HT1080 (cell line): ENCODE measurements around the gene BMP8A. TPM values are rescaled to one million over a fixed set of nuclear protein-coding genes. Genes with fewer than 3 reads are reported as not detected.
"Not testable (repeated sequence)": the region's sequence is repeated elsewhere in the genome, so short reads cannot be mapped to it uniquely, and the experiment has no call there.

Source experiments
- DNase-seq: peaks from one replicate; pipeline ENCODE4 v3.0.0-alpha.2; 2015; ENCODE audit warnings: low read depth
- total RNA-seq: library from RNA; depleted of rRNA; stranded (reverse); fragments of >200 nt; shearing (Covaris generic); gene quantifications from 2 replicates; pipeline ENCODE4 v1.2.3, GENCODE V29; 2014

Gene BMP8A
- total RNA-seq, 1 experiment from 2014 or later, result not detected

- DNase-seq, result no peak
These were observed 10.1 kb upstream of the BMP8A start for GRCh38 chr1:39481289-39481688.

- DNase-seq, result no peak
These were observed 8.2 kb upstream of the BMP8A start for GRCh38 chr1:39483276-39483675.

- DNase-seq, result no peak
These were observed 6.9 kb upstream of the BMP8A start for GRCh38 chr1:39484564-39484963.

GRCh38 chr1:39485046-39485803 is 6.2 kb upstream of the BMP8A start:
- DNase-seq, result no peak

- no peak for DNase-seq
These were observed 3.4 kb upstream of the BMP8A start for GRCh38 chr1:39488012-39488545.

GRCh38 chr1:39488793-39489566 is 2.5 kb upstream of the BMP8A start:
- no peak for DNase-seq

- DNase-seq, result no peak
These were observed 1.7 kb upstream of the BMP8A start for GRCh38 chr1:39489567-39490239.

GRCh38 chr1:39490596-39491145 is 765 bp upstream of the BMP8A start:
- no peak for DNase-seq

- DNase-seq, result not testable (repeated sequence)
These were observed 944 bp downstream of the BMP8A start for GRCh38 chr1:39492118-39493042.

- DNase-seq, result not testable (repeated sequence)
These were observed 1.8 kb downstream of the BMP8A start for GRCh38 chr1:39493043-39493810.

- DNase-seq, result no peak
These were observed 3.4 kb downstream of the BMP8A start for GRCh38 chr1:39494671-39495410.

- not testable (repeated sequence) for DNase-seq
These were observed 5.1 kb downstream of the BMP8A start for GRCh38 chr1:39496520-39496919.

- DNase-seq, result no peak
These were observed 6.1 kb downstream of the BMP8A start for GRCh38 chr1:39497585-39497984.

GRCh38 chr1:39498096-39498710 is 6.8 kb downstream of the BMP8A start:
- not testable (repeated sequence) for DNase-seq

GRCh38 chr1:39498821-39499220 is 7.4 kb downstream of the BMP8A start:
- DNase-seq, result not testable (repeated sequence)

GRCh38 chr1:39499668-39500067 is 8.2 kb downstream of the BMP8A start:
- no peak for DNase-seq

- DNase-seq, result no peak
These were observed 9.5 kb downstream of the BMP8A start for GRCh38 chr1:39500862-39501389.

GRCh38 chr1:39501666-39502065 is 10.2 kb downstream of the BMP8A start:
- DNase-seq, result peak; percentile 78
